IMR-90 (cell line): ENCODE measurements around the gene BRCC3. TPM values are rescaled to one million over a fixed set of nuclear protein-coding genes. Genes with fewer than 3 reads are reported as not detected.

Experiments
- ATAC-seq: fragments of 200-7000 bp; cut with Tn5 transposase; 2 replicates; pipeline ENCODE4 v1.9.1; 2020; ENCODE audit warnings: low read depth, mild to moderate bottlenecking, moderate library complexity
- BruUV-seq: library from RNA; stranded (reverse); fragments of 400-500 nt; replicated peaks from 2 replicates; lab custom pipeline; 2021; lab: Mats Ljungman, UMichigan
- CTCF ChIA-PET: fragments of 300-600 bp; formaldehyde crosslinking; extraction: SDS; loops from one replicate; lab custom pipeline; 2021; ENCODE audit warnings: antibody characterized with exemption; lab: Yijun Ruan, JAX
- POLR2A ChIA-PET: fragments of 300-600 bp; sonication (Branson Sonifier 250); formaldehyde crosslinking; loops from one replicate; lab custom pipeline; 2022; ENCODE audit warnings: antibody characterized with exemption; ENCODE audit not compliant: unreplicated experiment; lab: Charles Lee
- DNase-seq: peaks from one replicate; pipeline ENCODE4 v3.0.0; 2013
- H2AFZ ChIP-seq: replicated peaks from 2 replicates; pipeline ENCODE3; 2013; ENCODE audit warnings: low read length, mild to moderate bottlenecking; ENCODE audit not compliant: poor library complexity
- H2AK5ac ChIP-seq: 2 replicates; pipeline ENCODE4 v1.6.1; 2013; ENCODE audit warnings: low read depth, low read length, inconsistent platforms
- H2AK9ac ChIP-seq: replicated peaks from 2 replicates; pipeline ENCODE3; 2013; ENCODE audit warnings: mild to moderate bottlenecking, low read depth, low read length, moderate library complexity; ENCODE audit not compliant: poor library complexity
- H2BK120ac ChIP-seq: 2 replicates; pipeline ENCODE4 v1.6.1; 2013; ENCODE audit warnings: low read depth, low read length, inconsistent platforms
- H2BK15ac ChIP-seq: 3 replicates; pipeline ENCODE4 v1.6.1; 2013; ENCODE audit warnings: low read depth, low read length, inconsistent platforms
- H2BK20ac ChIP-seq: 2 replicates; pipeline ENCODE4 v1.6.1; 2013; ENCODE audit warnings: low read depth, mild to moderate bottlenecking, inconsistent platforms, low read length, moderate library complexity
- H2BK5ac ChIP-seq: 2 replicates; pipeline ENCODE4 v1.6.1; 2013; ENCODE audit warnings: mild to moderate bottlenecking, low read depth, low read length, inconsistent platforms; ENCODE audit not compliant: poor library complexity, severe bottlenecking
- H3K14ac ChIP-seq: replicated peaks from 2 replicates; pipeline ENCODE4 v1.6.1; 2013; ENCODE audit warnings: low read depth, low read length, inconsistent platforms
- H3K18ac ChIP-seq: 2 replicates; pipeline ENCODE4 v1.6.1; 2013; ENCODE audit warnings: low read depth, low read length, control low read depth
- H3K23ac ChIP-seq: 2 replicates; pipeline ENCODE4 v1.6.1; 2013; ENCODE audit warnings: low read depth, low read length, inconsistent platforms
- H3K27ac ChIP-seq: 2 replicates; pipeline ENCODE4 v1.5.1; 2013; ENCODE audit warnings: mild to moderate bottlenecking, control low read depth, low read length; ENCODE audit not compliant: insufficient read depth
- H3K27me3 ChIP-seq: 2 replicates; pipeline ENCODE4 v1.6.1; 2013; ENCODE audit warnings: low read length; ENCODE audit not compliant: control insufficient read depth, insufficient read depth
- H3K36me3 ChIP-seq: 2 replicates; pipeline ENCODE4 v1.6.1; 2013; ENCODE audit warnings: low read length, mixed read lengths; ENCODE audit not compliant: control insufficient read depth, insufficient read depth
- H3K4ac ChIP-seq: 2 replicates; pipeline ENCODE4 v1.6.1; 2013; ENCODE audit warnings: low read depth, low read length, inconsistent platforms
- H3K4me1 ChIP-seq: 2 replicates; pipeline ENCODE4 v1.6.1; 2013; ENCODE audit warnings: low read length, mixed read lengths; ENCODE audit not compliant: control insufficient read depth, insufficient read depth
- H3K4me2 ChIP-seq: 2 replicates; pipeline ENCODE4 v1.6.1; 2013; ENCODE audit warnings: low read depth, mild to moderate bottlenecking, control low read depth, low read length, moderate library complexity
- H3K4me3 ChIP-seq: 2 replicates; pipeline ENCODE4 v1.5.1; 2013; ENCODE audit warnings: low read depth, mild to moderate bottlenecking, control low read depth, low read length, moderate library complexity; ENCODE audit not compliant: insufficient read depth
- H3K56ac ChIP-seq: 2 replicates; pipeline ENCODE4 v1.6.1; 2013; ENCODE audit warnings: low read length, inconsistent platforms; ENCODE audit not compliant: insufficient read depth; ENCODE audit errors: extremely low read depth
- H3K79me1 ChIP-seq, 2 experiments: 2 replicates each; pipeline ENCODE4 v1.6.1; 2013; ENCODE audit warnings: low read length in 2 of 2, inconsistent platforms in 1 of 2, low read depth in 1 of 2
- H3K9ac ChIP-seq: 2 replicates; pipeline ENCODE4 v1.6.1; 2013; ENCODE audit warnings: low read depth, low read length, control low read depth
- H3K9me1 ChIP-seq: 2 replicates; pipeline ENCODE4 v1.6.1; 2013; ENCODE audit warnings: low read length, inconsistent platforms; ENCODE audit not compliant: insufficient read depth
- H3K9me3 ChIP-seq: 2 replicates; pipeline ENCODE4 v1.6.1; 2013; ENCODE audit warnings: low read length; ENCODE audit not compliant: control insufficient read depth, insufficient read depth
- H4K20me1 ChIP-seq: 2 replicates; pipeline ENCODE4 v1.6.1; 2013; ENCODE audit warnings: low read length, inconsistent platforms; ENCODE audit not compliant: insufficient read depth
- H4K5ac ChIP-seq: 2 replicates; pipeline ENCODE4 v1.6.1; 2013; ENCODE audit warnings: mild to moderate bottlenecking, low read depth, low read length, control low read depth
- H4K8ac ChIP-seq, 2 experiments: 2 replicates each; pipeline ENCODE4 v1.6.1; 2013; ENCODE audit warnings: low read depth in 2 of 2, low read length in 2 of 2, control low read depth in 1 of 2, inconsistent platforms in 1 of 2
- H4K91ac ChIP-seq: 2 replicates; pipeline ENCODE4 v1.6.1; 2013; ENCODE audit warnings: low read depth, low read length, inconsistent platforms; ENCODE audit not compliant: insufficient read depth
- BHLHE40 ChIP-seq: fragments of 150-350 bp; IDR thresholded peaks from 2 replicates; pipeline ENCODE4 v1.6.1; 2016; ENCODE audit warnings: mild to moderate bottlenecking, low read depth, low read length
- CEBPB ChIP-seq: IDR thresholded peaks from 2 replicates; pipeline ENCODE4 v1.6.1; 2012; ENCODE audit warnings: low read depth, low read length, improper control_type of control experiment
- CTCF ChIP-seq: conservative IDR thresholded peaks from 2 replicates; pipeline ENCODE4 v1.5.1; 2012; ENCODE audit warnings: mild to moderate bottlenecking, low read depth, low read length, improper control_type of control experiment
- FOS ChIP-seq: fragments of 150-350 bp; IDR thresholded peaks from 2 replicates; pipeline ENCODE4 v1.6.1; 2016; ENCODE audit warnings: low read depth, low read length
- MAFK ChIP-seq: IDR thresholded peaks from 2 replicates; pipeline ENCODE4 v1.6.1; 2012; ENCODE audit warnings: low read depth, low read length, improper control_type of control experiment
- MAZ ChIP-seq: IDR thresholded peaks from 2 replicates; pipeline ENCODE4 v1.6.1; 2012; ENCODE audit warnings: low read depth, mild to moderate bottlenecking, low read length, improper control_type of control experiment, moderate library complexity, borderline replicate concordance
- MXI1 ChIP-seq: IDR thresholded peaks from 2 replicates; pipeline ENCODE4 v1.6.1; 2012; ENCODE audit warnings: low read depth, mild to moderate bottlenecking, low read length, moderate library complexity, borderline replicate concordance
- NFE2L2 ChIP-seq: fragments of 150-350 bp; IDR thresholded peaks from 2 replicates; pipeline ENCODE4 v1.6.1; 2016; ENCODE audit warnings: low read depth, mild to moderate bottlenecking, low read length
- POLR2A ChIP-seq: IDR thresholded peaks from 2 replicates; pipeline ENCODE4 v1.6.1; 2012; ENCODE audit warnings: mild to moderate bottlenecking, low read depth, low read length
- RAD21 ChIP-seq: IDR thresholded peaks from 2 replicates; pipeline ENCODE4 v1.6.1; 2012; ENCODE audit warnings: low read length, improper control_type of control experiment
- RCOR1 ChIP-seq: IDR thresholded peaks from 2 replicates; pipeline ENCODE4 v1.6.1; 2012; ENCODE audit warnings: mild to moderate bottlenecking, low read length, improper control_type of control experiment; ENCODE audit not compliant: insufficient replicate concordance
- RFX5 ChIP-seq: IDR thresholded peaks from 2 replicates; pipeline ENCODE4 v1.8.0; 2012; ENCODE audit warnings: low read depth, mild to moderate bottlenecking, low read length, moderate library complexity
- SMC3 ChIP-seq: fragments of 150-350 bp; IDR thresholded peaks from 2 replicates; pipeline ENCODE4 v1.6.1; 2016; ENCODE audit warnings: low read depth, mild to moderate bottlenecking, antibody characterized with exemption, low read length, moderate library complexity
- USF2 ChIP-seq: fragments of 150-350 bp; IDR thresholded peaks from 2 replicates; pipeline ENCODE4 v1.6.1; 2017; ENCODE audit warnings: mild to moderate bottlenecking, antibody characterized with exemption, low read length, low read depth
- WGBS, 2 experiments: methylation state at CpG; one replicate each; pipeline versions ENCODE4 v1.1.5 to v1.1.7; 2013; ENCODE audit warnings: missing lambda C conversion rate in 2 of 2; ENCODE audit not compliant: insufficient read length in 1 of 2; ENCODE audit errors: extremely low coverage in 2 of 2; 5-methylcytosine and 5-hydroxymethylcytosine counted together
- dilution Hi-C: fragments of 300-500 bp; cut with HindIII; formaldehyde crosslinking; loops from one replicate; pipeline ENCODE4 v1.14.3; 2018; ENCODE audit warnings: low sequenced_read_pairs; ENCODE audit not compliant: unreplicated experiment
- in situ Hi-C: fragments of 300-500 bp; cut with MboI; formaldehyde crosslinking; loops from 3 replicates; pipeline ENCODE4 v1.14.3; 2019; ENCODE audit warnings: low sequenced_read_pairs, inconsistent platforms, mixed read lengths
- intact Hi-C: fragments of 100-400 bp; cut with micrococcal nuclease; formaldehyde crosslinking; loops from 2 replicates; pipeline ENCODE4 v1.10.0; 2022
- polyA plus RNA-seq, 3 experiments: library from polyadenylated mRNA; depleted of rRNA; stranded (reverse); fragments of >200 nt; gene quantifications; 2 replicates each; pipeline ENCODE4 v1.2.3, GENCODE V29; 2012; ENCODE audit warnings: low replicate concordance in 1 of 3
- total RNA-seq: library from RNA; depleted of rRNA; stranded (reverse); fragments of >200 nt; gene quantifications from 2 replicates; pipeline ENCODE4 v1.2.3, GENCODE V29; 2012

The BRCC3 gene
- total and polyA plus RNA-seq, 2 of the 4 experiments (the other 2 are of a cell fraction): 14.4 to 24.7 TPM

DNA sequence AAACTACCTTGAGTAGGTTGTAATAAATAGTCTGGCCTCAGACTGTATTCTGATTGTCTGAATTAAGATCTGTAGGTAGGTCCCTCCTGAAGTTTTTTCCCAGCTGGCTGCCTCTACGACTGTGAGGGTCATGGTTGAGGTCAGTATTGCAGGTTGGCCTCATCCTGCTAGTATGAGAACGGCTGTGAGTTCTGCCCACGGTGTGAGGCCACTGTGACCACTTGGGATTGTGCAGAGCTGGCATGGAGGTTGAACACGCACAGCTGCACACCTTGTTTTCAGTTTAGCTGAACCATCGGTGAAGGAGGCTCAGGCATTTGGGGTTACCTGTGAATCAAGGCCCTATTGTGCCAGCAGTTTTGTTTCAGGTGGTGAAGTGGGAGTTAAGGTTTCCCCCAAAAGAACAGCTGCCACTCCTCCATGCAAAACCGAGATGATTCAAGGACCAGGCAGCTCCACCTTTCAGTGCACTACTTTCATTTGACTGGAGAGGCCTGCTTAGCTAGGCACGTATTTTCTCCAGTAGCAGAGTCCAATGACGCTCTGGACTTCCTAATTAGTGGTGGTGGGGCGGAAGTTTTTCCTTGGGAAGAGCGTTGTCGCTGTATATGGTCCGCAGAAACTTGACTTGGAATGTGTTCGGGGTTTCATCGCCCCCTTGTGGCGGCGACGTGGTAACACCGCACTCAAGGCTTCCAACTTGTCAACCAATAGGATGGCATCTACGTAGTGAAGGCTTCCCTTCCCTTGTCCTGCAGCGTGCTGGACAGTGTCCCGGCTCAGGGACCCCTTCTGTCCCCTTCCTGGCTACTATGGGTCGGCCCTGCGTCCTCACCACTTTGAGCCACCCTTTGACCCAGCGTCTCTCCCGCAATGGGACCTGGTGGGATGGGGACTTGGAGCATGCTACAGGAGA, 14.2 kb upstream of the BRCC3 start (continued):
- TF ChIP-seq RCOR1 (no peak), MXI1 (no peak), MAZ (no peak)

DNA sequence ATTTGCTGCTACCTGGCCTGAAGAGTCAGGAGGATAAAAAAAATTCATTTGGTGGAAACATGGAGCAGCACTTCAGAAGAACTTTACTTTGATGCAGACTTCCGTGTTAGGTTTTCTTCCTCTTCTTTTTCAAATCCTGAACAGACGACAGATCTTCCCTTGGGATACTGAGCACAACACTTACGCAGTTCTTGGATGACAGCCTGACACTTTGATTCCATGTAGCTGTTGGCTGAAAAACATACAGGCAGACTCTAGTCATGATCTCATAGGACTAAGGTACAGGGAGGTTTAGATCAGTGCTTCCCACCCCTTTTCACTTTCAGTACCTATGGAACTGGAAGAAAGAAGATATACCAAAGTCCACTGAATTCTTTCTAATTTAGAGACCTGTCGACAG, 9.5 kb upstream of the BRCC3 start:
- H2AK9ac ChIP-seq: no peak overlapping the region
- H3K18ac ChIP-seq: no peak overlapping the region
- no CpG with 5 or more reads among the region's 4 CpGs for WGBS, 2 experiments
- BruUV-seq: no TSS peak
- no peaks in the 10 kb centered on the region for H3K27me3 ChIP-seq
- H2BK20ac ChIP-seq: no peak overlapping the region
- dilution Hi-C loops: no loop called here
- intact Hi-C loops: no loop called here
- in situ Hi-C loops: no loop called here
- no peak overlapping the region for H2BK15ac ChIP-seq
- no peak overlapping the region for H3K23ac ChIP-seq
- no peak overlapping the region for H3K9ac ChIP-seq
- no peak overlapping the region for H4K8ac ChIP-seq
- no peak overlapping the region for H2AK5ac ChIP-seq
- H3K4me3 ChIP-seq: no peak overlapping the region
- H2AFZ ChIP-seq: no peak overlapping the region
- no peaks in the 10 kb centered on the region for H3K9me3 ChIP-seq
- CTCF ChIA-PET: interaction anchor here (0.6 to 1.1 kb wide), 2 partner anchors 48 to 143 kb away, joined by 3 to 4 read pairs; no protein-coding TSS in a partner anchor
- no peak overlapping the region for H3K27ac ChIP-seq
- H2BK5ac ChIP-seq: no peak overlapping the region
- ATAC-seq: no peak
- peaks cover 1 to 10% of the 10 kb centered on the region in 2 experiments; a peak in 2 of 4 replicates for H3K79me1 ChIP-seq
- H3K36me3 ChIP-seq: no peaks in the 10 kb centered on the region; the same call in 1 of the 2 replicates
- no peak for DNase-seq
- no peaks in the 10 kb centered on the region for H3K9me1 ChIP-seq
- no peak overlapping the region for H3K4ac ChIP-seq
- no peak overlapping the region for H3K56ac ChIP-seq
- H3K4me2 ChIP-seq: no peak overlapping the region
- H2BK120ac ChIP-seq: no peak overlapping the region
- H4K5ac ChIP-seq: no peak overlapping the region
- peaks cover 4% of the 10 kb centered on the region for H3K4me1 ChIP-seq
- no peaks in the 10 kb centered on the region for H4K20me1 ChIP-seq
- H4K91ac ChIP-seq: no peak overlapping the region
- no peak overlapping the region for H3K14ac ChIP-seq
- POLR2A ChIA-PET: no interaction called here
- TF ChIP-seq BHLHE40 (no peak), FOS (no peak), RFX5 (no peak), POLR2A (no peak), SMC3 (no peak), CEBPB (no peak), MAFK (no peak), MAZ (no peak), USF2 (no peak), NFE2L2 (no peak), RAD21 (no peak), MXI1 (no peak), RCOR1 (no peak), CTCF (no peak)
